NCI-H345 (cell line): ENCODE results near the gene PLA1A.
"Not testable (repeated sequence)": the region's sequence is repeated elsewhere in the genome, so short reads cannot be mapped to it uniquely, and the experiment has no call there.

Experiments used
- DNase-seq: peaks from one replicate; lab custom pipeline; 2025; lab: John Stamatoyannopoulos, UW

The PLA1A gene

DNA sequence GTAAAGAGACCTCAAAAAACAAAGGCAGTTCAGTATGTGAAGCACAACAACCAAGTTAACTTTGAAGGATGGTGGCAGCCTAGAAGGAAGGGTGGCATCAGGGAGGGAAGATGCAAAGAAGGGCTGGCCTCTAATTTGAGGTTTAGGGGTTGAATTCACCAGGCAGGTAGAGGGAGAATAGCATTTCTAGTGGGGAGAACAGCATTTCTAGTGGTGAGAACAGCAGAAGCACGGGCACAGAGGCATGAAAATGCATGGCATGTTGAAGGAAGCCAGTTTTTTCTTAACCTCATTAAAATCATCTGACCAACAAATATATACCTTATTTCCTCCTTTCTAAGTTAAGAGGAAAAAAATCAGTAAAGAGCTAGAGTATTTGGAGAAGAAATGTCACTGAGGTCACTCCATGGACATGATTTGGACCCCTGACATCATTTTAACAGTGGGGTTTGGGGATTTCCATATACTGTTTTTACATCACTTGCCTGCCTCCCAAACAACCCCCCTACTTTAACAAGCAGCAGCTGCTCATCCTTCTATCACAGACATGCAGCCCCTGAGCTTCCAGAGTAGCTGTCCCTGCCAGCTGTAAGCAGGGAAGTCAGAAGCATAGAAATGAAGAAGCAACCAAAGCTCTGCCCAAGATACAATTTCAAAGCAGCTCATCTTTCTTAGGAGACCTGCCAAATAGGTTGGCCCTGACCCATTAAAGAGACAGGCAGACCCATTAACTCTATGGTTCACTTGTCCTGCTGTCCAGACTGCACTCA is 65.1 kb downstream of the PLA1A start:
- no peak for DNase-seq

DNA sequence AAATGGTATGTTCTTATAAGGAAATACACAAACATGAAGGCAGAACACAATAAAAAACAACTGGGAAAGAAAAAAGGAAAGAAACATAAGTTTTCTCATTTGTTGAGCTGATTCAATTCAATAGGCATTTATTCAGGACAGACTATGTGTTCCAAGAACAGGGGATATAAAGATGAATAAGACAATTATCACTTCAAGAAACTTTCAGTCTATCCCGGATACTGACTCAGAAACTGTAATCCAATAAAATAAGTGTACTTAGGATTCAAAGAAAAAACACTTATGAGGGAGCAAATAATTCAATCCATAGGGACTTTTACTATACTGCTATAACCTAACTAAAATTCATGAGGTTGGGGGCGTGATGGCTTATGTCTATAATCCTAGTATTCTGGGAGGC is 66.2 kb downstream of the PLA1A start:
- DNase-seq = no peak

DNA sequence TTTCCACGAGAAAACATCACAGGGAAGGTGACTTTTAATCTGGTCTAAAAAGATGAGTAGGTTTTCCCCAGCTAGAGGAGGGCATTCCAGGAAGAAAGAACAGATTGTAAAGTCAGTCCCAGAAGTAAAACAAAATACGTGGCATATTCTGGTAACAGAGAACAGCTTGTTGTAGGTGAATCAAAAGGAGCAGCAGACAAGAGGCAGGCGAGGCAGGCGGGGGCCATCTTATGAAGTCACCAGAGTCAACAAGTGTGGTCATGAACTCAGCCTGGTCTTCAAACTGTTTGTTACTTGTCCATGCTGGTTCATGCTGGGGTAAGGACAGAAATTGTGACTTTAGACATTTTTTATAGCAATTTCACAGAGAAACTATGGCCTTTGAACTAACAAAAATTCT is 66.7 kb downstream of the PLA1A start:
- no peak for DNase-seq

DNA sequence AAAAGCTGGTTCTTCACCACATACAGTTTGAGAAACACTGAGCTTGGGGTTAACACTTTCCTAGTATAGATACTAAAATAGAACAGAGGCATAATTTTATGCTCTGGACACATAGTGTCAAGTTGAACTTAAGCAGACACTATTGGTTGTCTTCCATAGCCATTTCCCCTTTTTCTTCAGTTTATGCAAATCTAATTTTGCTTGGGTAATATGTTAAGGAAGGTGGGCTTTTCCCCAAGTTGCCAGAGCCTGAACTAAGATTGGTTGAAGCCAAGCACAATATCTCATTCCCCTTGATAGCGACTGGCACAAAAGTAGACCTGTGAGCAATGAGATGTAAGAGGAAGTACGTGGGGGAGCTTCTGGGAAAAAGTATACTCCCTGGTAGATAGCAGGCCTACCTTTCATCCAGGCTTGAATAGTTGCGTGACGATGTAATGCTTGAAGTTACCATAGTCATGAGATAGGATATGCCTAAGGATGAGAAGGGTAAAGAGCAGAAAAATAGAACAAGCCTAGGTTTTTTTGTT is 67.2 kb downstream of the PLA1A start:
- DNase-seq = no peak

DNA sequence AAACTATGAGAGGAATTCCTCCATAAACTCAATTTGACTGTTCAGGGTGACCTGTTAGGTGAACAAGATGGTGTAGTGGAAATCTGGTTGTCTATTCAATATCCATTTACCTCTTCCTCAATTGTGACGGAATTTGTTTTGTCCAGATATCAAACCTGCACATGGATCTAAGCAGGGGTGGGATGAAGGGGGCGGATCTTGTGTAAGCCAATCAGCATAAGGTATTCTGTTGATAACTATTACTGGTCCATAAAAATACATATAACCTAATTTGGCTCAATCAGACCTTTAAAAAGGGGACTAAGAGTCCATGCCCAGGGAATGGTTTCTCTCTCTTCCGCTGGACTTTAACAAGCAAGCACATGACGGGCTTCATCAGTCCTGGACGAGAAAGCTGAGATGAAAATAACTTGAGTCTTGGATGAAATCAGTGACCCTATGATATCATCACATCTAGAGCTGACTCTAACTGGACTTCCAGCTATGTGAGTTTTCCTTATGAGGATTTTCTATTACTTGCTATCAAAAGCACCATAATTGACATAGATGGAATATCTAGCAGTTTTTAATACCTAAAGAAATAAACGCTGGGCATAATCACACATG is 68.4 kb downstream of the PLA1A start:
- DNase-seq = no peak

DNA sequence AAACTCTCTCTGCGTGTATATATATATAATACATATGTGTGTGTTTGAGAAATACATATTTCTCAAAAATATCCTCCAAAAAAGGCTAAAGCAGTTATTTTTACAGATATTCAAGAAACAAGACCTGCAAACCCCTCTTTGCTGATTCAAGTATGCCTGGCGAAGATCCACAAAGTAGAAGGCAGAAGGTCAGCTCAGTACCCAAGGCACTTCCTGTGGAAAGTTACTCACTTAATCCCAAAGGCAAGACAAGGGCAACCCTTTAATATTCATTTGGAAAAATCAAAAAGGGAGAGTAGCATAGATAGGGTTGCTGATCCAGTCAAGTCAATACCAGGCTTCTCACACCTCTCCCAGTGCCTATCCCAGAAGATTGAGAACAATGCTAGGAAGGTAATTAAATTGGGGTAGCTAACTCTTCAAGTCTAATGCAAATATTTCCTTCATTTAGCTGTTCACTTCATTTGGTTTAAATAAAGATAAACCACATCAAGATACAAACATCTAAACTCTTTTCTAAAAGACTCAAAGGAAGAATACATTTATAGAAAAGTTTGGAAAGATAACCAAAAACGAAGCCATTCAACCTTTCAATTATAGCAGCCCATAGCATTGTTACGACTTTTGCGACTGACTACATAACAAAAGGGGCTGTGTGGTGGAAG is 72.4 kb downstream of the PLA1A start:
- DNase-seq = no peak

DNA sequence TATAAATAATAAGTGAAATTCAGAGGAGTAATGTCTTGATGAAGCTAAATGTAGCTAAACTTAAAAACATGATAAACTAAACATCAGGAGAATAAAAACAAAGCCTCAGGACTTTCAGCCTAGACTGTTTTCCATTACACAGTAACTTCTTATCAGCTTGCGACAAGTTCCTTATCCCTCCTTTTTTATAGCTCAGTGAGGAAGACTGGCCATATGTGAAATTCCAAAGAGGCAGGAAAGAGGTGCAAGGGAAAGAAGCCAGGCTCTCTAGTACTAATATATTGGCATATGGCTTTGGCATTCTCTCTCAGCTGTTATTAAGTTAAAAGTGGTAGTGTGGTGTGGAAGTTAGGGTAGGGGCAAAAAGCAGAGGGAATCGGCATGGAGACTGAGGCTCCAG is 75.1 kb downstream of the PLA1A start:
- no peak for DNase-seq

DNA sequence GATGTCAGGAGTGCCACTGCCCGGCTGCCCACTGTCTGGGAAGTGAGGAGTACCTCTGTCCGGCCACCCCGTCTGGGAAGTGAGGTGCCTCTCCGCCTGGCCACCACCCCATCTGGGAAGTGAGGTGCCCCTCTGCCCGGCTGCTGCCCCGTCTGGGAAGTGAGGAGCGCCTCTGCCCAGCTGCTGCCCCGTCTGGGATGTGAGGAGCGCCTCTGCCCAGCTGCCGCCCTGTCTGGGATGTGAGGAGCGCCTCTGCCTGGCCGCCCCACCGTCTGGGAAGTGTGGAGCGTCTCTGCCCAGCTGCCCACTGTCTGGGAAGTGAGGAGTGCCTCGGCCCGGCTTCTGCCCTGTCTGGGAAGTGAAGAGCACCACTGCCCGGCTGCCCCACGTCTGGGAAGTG is 76.2 kb downstream of the PLA1A start:
- no peak for DNase-seq

DNA sequence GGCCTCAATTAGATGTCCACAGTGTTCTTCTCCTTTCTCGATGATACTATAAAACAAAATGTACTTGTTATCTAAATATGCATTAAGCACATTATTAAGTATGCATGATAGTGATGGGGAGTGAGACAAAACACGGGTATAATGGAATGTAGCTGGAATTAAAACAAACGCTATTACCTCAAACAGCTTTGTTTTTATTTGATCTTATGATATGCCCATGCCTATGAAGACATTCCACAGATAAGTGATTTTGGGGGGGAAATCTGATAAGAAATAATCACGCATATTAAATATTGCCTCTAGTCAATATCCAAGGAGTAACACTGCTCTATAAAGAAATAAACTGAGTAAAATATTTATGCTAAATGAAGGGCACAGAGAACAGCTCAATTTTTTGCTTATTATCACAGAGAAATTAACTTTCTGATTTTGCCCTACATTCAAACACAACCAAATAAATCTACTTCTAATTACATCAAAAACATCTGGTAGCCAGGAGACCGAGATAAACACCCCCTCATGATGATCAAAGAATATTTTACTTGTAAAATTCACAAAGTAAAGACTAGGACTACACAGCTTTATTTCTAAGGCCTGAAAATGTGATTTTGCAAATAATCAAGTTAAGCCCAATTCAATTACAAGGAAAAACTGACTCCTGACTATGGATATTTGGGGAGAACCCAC is 77.6 kb downstream of the PLA1A start:
- DNase-seq = no peak

DNA sequence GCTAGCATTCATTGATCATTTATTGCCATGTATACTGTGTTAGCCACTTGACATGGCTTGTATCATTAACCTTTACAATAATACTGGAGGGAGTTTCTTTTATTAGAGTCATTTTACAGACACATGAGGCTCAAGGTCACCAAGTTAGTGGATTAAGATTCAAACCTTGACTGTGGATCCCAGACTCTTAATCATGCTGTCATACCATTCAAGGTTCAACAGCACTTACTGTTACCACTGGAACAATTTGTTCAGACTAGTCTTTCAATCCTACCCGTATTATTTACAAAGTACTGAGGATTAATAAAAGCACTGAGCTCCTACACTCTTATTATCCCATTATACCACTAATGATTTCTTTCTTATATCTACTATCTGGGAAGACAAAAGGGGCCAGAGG is 78.3 kb downstream of the PLA1A start:
- DNase-seq = no peak

DNA sequence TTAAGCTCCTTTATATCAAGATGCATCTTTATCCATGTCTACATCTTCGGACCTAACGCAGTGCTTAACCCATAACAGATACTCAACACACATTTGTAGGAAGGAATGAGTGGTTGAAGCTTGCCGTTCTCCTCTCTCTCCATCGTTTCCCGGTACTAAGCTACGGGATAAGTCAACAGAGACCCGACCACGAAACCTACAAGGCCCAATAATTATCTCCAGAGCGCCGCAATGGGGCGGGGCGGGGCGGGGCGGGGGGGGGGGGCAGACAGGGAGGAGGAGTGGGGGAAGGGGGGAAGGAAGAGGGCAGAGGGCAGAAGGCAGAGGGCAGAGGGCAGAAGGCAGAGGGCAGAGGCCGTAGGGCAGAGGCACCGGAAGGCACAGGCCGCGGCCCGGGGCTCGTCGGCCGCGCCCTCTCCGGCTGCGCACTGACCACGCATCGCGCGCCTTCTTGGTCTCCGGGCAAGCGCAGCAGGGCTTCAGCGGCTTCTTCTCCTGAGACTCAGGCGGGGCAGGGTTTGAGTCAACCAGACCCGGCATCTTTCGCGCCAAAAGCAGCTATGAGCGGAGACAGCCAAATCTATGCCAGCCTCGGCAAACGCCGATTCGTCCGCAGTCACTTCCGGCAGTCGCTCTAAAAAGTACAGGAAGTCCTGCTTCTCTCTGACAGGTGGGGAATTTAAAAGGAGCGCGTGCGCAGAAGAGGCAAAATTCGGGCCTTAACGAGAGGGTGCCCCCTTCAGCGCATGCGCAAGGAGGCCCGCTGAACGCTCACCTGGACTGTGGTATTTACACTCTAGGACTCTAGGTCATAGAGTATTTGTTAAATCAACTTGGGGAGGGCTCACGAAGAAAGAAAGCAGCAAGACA is 79.3 kb downstream of the PLA1A start, which contains the start of gene COX17:
COX17 (minus strand) TSS at position 636 of the 870 bp plus-strand sequence; CDS start at position 540, 96 bp downstream.
- peak; percentile 93 for DNase-seq

DNA sequence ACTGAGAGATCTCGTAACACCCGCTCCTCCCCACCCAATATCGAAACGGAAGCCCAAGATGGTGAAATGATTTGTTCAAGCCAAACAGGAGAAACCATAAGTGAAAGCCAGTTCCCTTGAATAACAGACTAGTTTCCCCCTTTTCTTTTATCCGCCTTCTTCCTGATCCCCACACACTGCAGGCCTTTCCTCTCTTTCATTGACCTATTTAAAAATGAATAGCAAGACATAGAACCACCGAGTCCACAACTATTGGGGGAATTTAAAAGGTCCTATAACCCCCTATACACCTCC is 79.9 kb downstream of the PLA1A start:
- DNase-seq = no peak

DNA sequence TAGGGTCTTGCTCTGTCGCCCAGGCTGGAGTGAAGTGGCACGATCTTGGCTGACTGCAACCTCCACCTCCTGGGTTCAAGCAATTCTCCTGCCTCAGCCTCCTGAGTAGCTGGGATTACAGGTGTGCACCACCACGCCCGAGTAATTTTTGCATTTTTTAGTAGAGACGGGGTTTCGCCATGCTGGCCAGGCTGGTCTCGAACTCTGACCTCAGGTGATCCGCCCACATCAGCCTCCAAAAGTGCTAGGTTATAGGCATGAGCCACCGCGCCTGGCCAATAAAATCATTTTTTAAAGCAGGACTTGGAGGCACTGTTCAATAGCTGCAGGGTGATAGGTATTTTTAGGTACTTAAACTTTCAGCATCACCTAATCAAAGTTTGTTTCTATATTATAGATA is 80.5 kb downstream of the PLA1A start:
- not testable (repeated sequence) for DNase-seq
